Measurements from ENCODE around the gene DES. TPM values are rescaled to one million over a fixed set of nuclear protein-coding genes. Genes with fewer than 3 reads are reported as not detected.

Gene DES
- total RNA-seq, 2 donors from 2014 or later = 12.7 to 23.1 TPM

DNA sequence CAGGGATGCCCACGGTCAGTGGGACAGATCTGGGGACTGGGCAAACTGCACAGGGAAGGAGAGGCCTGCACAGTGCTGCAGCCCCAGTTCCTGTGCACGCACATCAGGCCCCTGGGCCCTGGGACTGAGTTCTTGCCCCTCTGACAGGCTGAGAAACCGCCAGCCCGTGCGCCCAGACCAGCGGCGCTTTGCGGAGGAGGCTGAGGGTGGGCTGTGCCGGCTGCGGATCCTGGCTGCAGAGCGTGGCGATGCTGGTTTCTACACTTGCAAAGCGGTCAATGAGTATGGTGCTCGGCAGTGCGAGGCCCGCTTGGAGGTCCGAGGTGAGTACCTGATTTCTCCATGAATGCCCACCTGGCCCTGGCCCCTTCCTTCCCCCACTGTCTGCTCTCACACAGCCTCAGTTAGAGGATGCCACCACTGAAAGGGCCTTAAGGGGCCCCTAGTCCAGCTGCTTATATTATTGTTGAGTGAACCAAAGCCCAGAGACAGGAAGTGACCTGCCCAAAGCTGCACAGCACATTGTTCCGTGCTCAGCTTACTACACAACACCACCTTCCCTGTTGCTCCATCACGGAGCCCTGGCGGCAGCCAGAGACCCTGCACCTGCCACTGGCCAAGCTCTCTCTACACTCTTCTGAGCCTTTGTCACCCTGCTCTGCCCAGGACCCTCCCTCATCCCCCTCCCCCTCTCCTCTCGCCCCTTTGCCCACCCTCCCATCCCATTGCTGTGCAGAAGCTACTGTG, 46.3 kb downstream of the DES start:
- Histone ChIP-seq H3K27me3 (no peaks in the 10 kb centered on the region), H3K27ac (no peak overlapping the region), H3K4me3 (no peak overlapping the region), H3K9me3 (no peaks in the 10 kb centered on the region), H3K4me1 (no peaks in the 10 kb centered on the region), H3K36me3 (replicated peaks in 1 of 2; ENCODE audit: insufficient read depth in 1 of 2, low read depth in 2 of 2) (no peaks in the 10 kb centered on the region)
- ATAC-seq (no peak), DNase-seq (no peak)
- 87 to 91% methylated on average over 21 of the region's 21 CpGs for WGBS, 2 donors
- intact Hi-C loops (cut with DNase I) = no loop called here
- TF ChIP-seq, protein P1, sequence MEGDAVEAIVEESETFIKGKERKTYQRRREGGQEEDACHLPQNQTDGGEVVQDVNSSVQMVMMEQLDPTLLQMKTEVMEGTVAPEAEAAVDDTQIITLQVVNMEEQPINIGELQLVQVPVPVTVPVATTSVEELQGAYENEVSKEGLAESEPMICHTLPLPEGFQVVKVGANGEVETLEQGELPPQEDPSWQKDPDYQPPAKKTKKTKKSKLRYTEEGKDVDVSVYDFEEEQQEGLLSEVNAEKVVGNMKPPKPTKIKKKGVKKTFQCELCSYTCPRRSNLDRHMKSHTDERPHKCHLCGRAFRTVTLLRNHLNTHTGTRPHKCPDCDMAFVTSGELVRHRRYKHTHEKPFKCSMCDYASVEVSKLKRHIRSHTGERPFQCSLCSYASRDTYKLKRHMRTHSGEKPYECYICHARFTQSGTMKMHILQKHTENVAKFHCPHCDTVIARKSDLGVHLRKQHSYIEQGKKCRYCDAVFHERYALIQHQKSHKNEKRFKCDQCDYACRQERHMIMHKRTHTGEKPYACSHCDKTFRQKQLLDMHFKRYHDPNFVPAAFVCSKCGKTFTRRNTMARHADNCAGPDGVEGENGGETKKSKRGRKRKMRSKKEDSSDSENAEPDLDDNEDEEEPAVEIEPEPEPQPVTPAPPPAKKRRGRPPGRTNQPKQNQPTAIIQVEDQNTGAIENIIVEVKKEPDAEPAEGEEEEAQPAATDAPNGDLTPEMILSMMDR (IDR thresholded peaks at IDR 0.05) = no peak
- TF ChIP-seq POLR2A (IDR thresholded peaks at IDR 0.05) = no peak

- Histone ChIP-seq H3K27me3 (no peaks in the 10 kb centered on the region), H3K4me1 (no peaks in the 10 kb centered on the region), H3K36me3 (replicated peaks in 1 of 2; ENCODE audit: insufficient read depth in 1 of 2, low read depth in 2 of 2) (no peaks in the 10 kb centered on the region), H3K27ac (no peak overlapping the region), H3K4me3 (no peak overlapping the region), H3K9me3 (no peaks in the 10 kb centered on the region)
- no peak for DNase-seq
- WGBS, 2 donors = 84 to 87% methylated on average over 38 to 42 of the region's 47 CpGs
- ATAC-seq = no peak
- intact Hi-C loops (cut with DNase I) = no loop called here
- TF ChIP-seq, protein P1 (IDR thresholded peaks at IDR 0.05) = no peak
- no peak for TF ChIP-seq POLR2A (IDR thresholded peaks at IDR 0.05)
These were observed 47.7 kb downstream of the DES start for GRCh38 chr2:219465659-219466561.

DNA sequence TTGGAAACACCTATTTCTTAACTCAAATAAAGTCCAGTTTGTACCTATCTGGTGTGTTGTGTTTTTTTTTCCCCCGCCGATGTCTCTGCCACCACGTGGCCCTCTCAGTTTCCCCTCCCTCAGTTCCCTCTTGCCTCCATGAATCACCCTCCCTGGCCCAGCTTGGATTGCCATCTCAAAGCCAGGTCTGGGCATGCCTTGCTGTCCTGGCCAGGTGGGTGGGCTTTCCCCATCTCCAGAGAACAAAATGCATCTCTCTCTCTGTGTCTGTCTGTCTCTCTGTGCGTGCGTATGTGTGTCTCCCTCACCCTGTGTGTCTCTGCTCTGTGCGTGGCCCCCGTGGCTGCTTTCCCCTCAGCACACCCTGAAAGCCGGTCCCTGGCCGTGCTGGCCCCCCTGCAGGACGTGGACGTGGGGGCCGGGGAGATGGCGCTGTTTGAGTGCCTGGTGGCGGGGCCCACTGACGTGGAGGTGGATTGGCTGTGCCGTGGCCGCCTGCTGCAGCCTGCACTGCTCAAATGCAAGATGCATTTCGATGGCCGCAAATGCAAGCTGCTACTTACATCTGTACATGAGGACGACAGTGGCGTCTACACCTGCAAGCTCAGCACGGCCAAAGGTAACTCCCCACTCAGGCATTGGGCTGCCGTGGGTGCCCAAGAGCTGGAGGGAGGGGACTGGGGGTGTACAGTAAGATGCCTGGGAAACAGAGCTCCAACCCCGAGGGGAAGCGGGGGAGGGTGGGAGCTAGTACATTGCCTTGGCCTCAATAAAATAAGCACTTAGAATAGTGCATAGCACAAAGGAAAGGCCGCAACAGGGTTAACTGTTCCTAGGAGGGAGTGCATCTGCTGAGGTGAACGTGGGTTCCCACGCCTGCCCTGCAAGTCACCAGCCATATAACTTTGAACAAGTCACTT, 48.9 kb downstream of the DES start:
- intact Hi-C loops (cut with DNase I) = no loop called here
- Histone ChIP-seq H3K9me3 (no peaks in the 10 kb centered on the region), H3K4me3 (no peak overlapping the region), H3K27ac (no peak overlapping the region), H3K36me3 (replicated peaks in 1 of 2; ENCODE audit: insufficient read depth in 1 of 2, low read depth in 2 of 2) (no peaks in the 10 kb centered on the region), H3K27me3 (no peaks in the 10 kb centered on the region), H3K4me1 (no peaks in the 10 kb centered on the region)
- DNase-seq (no peak), ATAC-seq (no peak)
- no peak for TF ChIP-seq POLR2A (IDR thresholded peaks at IDR 0.05)
- TF ChIP-seq, protein P1 (IDR thresholded peaks at IDR 0.05) = no peak
- 83% methylated on average over 28 of the region's 28 CpGs for WGBS, 2 donors

DNA sequence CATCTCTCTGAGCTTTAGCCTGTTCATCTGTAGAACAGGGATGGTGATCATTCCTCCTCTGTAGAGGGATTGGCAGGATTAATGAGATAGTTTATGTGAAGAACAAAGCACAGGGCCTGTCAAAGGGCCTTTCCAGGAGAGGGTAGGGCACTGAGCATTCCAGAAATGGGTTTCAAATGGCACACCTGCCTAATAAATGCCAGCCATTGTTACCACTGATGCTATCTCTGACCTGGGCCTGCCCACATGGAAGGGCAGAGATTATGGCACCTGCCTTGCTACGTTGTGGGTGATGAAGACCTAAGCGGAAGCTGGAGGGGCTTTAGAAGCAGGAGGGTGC, 49.5 kb downstream of the DES start:
- Histone ChIP-seq H3K4me1 (no peaks in the 10 kb centered on the region), H3K36me3 (replicated peaks in 1 of 2; ENCODE audit: insufficient read depth in 1 of 2, low read depth in 2 of 2) (no peaks in the 10 kb centered on the region), H3K4me3 (no peak overlapping the region), H3K27me3 (no peaks in the 10 kb centered on the region), H3K27ac (no peak overlapping the region), H3K9me3 (no peaks in the 10 kb centered on the region)
- no peak for DNase-seq
- TF ChIP-seq, protein P1 (IDR thresholded peaks at IDR 0.05) = no peak
- no peak for TF ChIP-seq POLR2A (IDR thresholded peaks at IDR 0.05)
- intact Hi-C loops (cut with DNase I) = no loop called here
- 68 to 70% methylated on average over 2 of the region's 2 CpGs for WGBS, 2 donors
- no peak for ATAC-seq

Measured in body of pancreas (tissue), 4 donors.